Activated CD4-positive, alpha-beta T cell treated with anti-CD3 and anti-CD28 coated beads, Interleukin-2, Interleukin-4, amounts not matched to agents 100 ng/mL and 50 ng/mL, durations not matched to agents 16 hours and 8 hours (primary cell): Measurements from ENCODE around the gene STAC.

Experiments
- DNase-seq: peaks from one replicate; pipeline ENCODE4 v3.0.0-alpha.2; 2020; ENCODE audit warnings: low spot score

Gene STAC

DNA sequence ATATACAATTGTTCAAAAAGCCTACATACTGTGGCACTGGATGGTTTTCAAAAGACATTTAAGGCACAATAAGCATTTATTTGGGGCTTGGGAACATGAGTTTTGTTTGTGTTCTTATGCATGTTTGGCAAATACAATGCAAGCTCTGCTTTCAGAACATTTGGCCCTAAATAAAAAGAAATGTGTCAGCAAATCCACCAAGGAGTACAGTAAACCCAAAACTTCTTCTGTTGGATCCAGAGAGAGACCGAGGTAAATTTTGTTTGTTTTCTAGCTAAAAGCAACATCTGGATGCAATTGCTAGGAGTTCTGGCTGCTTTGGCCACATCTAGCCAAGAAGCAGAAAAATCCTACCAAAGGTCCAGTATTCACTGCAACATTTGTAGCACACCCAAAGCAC is 215.2 kb downstream of the STAC start:
- no peak for DNase-seq

DNA sequence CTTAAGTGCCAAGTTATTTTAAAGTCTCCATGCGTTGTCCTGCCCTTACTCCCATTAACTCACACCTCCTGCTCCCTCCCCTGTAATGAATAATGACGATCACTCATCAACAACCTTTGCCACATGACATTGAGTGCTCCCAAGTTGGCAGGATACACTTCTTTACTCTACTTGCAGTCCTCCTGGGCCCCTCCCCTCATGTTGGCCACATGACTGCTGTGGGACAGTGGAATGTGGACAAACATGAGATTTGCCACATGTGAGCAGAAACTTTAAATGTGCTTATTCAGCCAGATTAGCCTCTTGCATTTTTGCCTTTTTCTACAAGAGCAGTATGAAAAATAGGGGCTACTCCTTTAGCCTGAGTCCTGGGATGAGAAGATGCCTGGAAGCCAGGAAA is 216.1 kb downstream of the STAC start:
- no peak for DNase-seq

DNA sequence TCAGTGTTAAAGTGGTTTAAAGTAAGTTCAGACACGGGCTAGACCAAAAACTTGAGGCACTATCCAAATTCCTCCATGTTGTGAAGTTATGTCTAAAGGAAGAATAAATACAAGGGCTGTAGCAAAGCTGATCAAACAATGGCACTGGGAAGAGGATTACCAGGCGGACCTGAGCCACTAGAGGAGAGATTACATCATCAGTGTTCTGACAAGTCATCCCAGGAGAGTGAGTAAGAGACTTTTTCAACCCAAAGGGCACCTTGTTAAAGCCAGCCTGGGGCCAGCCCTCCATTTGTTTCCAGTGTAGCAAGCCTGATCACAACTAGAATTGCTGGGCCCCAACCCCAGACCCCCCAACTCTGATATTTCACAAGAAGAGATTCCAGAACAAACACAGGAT is 217.1 kb downstream of the STAC start:
- no peak for DNase-seq
